PC-3 (cell line): ENCODE measurements around the gene SERPINB13. TPM values are rescaled to one million over a fixed set of nuclear protein-coding genes. Genes with fewer than 3 reads are reported as not detected.

Experiments
- ATAC-seq: fragments of 200-7000 bp; cut with Tn5 transposase; 2 replicates; pipeline ENCODE4 v1.9.1; 2020; ENCODE audit warnings: mild to moderate bottlenecking, moderate library complexity
- BruUV-seq: library from RNA; stranded (reverse); fragments of 400-500 nt; replicated peaks from 2 replicates; lab custom pipeline; 2021; lab: Mats Ljungman, UMichigan
- CTCF ChIA-PET: fragments of 300-600 bp; sonication (Branson Sonifier 250); formaldehyde crosslinking; loops from one replicate; lab custom pipeline; 2022; ENCODE audit warnings: antibody characterized with exemption; lab: Charles Lee
- POLR2A ChIA-PET: fragments of 300-600 bp; sonication (Branson Sonifier 250); formaldehyde crosslinking; loops from one replicate; lab custom pipeline; 2022; ENCODE audit warnings: antibody characterized with exemption; ENCODE audit not compliant: unreplicated experiment; lab: Charles Lee
- DNase-seq: peaks from one replicate; pipeline ENCODE4 v3.0.0-alpha.2; 2015
- H2AFZ ChIP-seq: fragments of 300-600 bp; sonication (generic); 2 replicates; pipeline ENCODE4 v1.6.0; 2016; ENCODE audit warnings: antibody characterized with exemption, low read length
- H3F3A ChIP-seq: fragments of 300-600 bp; sonication (generic); one replicate; pipeline ENCODE4 v1.6.0; 2017; ENCODE audit warnings: antibody characterized with exemption, low read length, control low read depth, mild to moderate bottlenecking; ENCODE audit not compliant: unreplicated experiment
- H3K27ac ChIP-seq: fragments of 300-600 bp; sonication (generic); 2 replicates; pipeline ENCODE4 v1.5.1; 2016; ENCODE audit warnings: mild to moderate bottlenecking, low read length
- H3K27me3 ChIP-seq: fragments of 300-600 bp; sonication (generic); 2 replicates; pipeline ENCODE4 v1.6.1; 2016; ENCODE audit warnings: low read length, mixed read lengths
- H3K36me3 ChIP-seq: fragments of 300-600 bp; sonication (generic); 2 replicates; pipeline ENCODE4 v1.6.1; 2016; ENCODE audit warnings: low read depth, mixed run types, low read length, mixed read lengths
- H3K4me1 ChIP-seq: fragments of 300-600 bp; sonication (generic); 2 replicates; pipeline ENCODE4 v1.5.1; 2016; ENCODE audit warnings: low read length; ENCODE audit not compliant: insufficient read depth
- H3K4me2 ChIP-seq: fragments of 300-600 bp; sonication (generic); 2 replicates; pipeline ENCODE4 v1.6.0; 2016; ENCODE audit warnings: low read length
- H3K4me3 ChIP-seq: fragments of 300-600 bp; sonication (generic); 2 replicates; pipeline ENCODE4 v1.5.1; 2016; ENCODE audit warnings: mild to moderate bottlenecking, low read length, mixed read lengths
- H3K79me2 ChIP-seq: fragments of 300-600 bp; sonication (generic); 2 replicates; pipeline ENCODE4 v1.6.1; 2017; ENCODE audit warnings: low read length, mixed read lengths
- H3K9ac ChIP-seq: fragments of 300-600 bp; sonication (generic); 2 replicates; pipeline ENCODE4 v1.6.0; 2016; ENCODE audit warnings: mild to moderate bottlenecking, low read length
- H3K9me2 ChIP-seq: fragments of 300-600 bp; sonication (generic); replicated peaks from 2 replicates; pipeline ENCODE4 v1.6.1; 2016; ENCODE audit warnings: mixed run types, low read length, mixed read lengths
- H3K9me3 ChIP-seq: fragments of 300-600 bp; sonication (generic); 2 replicates; pipeline ENCODE4 v1.6.1; 2016; ENCODE audit warnings: low read length, mixed read lengths
- H4K20me1 ChIP-seq: fragments of 300-600 bp; sonication (generic); 2 replicates; pipeline ENCODE4 v1.6.1; 2016; ENCODE audit warnings: low read length, mixed read lengths
- EZH2 ChIP-seq: fragments of 300-600 bp; sonication (generic); IDR thresholded peaks from one replicate; pipeline ENCODE4 v1.6.1; 2017; ENCODE audit warnings: antibody characterized with exemption, mild to moderate bottlenecking, low read length; ENCODE audit not compliant: unreplicated experiment
- EZH2phosphoT487 ChIP-seq: fragments of 300-600 bp; sonication (generic); IDR thresholded peaks from 2 replicates; pipeline ENCODE4 v1.6.1; 2018; ENCODE audit warnings: mild to moderate bottlenecking, antibody characterized with exemption, low read length, borderline replicate concordance
- intact Hi-C: fragments of 100-400 bp; cut with micrococcal nuclease; formaldehyde crosslinking; loops from 2 replicates; pipeline ENCODE4 v1.9.0; 2023
- total RNA-seq: library from RNA; depleted of rRNA; stranded (reverse); fragments of >200 nt; gene quantifications from 2 replicates; pipeline ENCODE4 v1.2.3, GENCODE V29; 2014
- TF ChIP-seq, protein P1 (sequence below): fragments of 300-600 bp; sonication (generic); conservative IDR thresholded peaks from 2 replicates; pipeline ENCODE4 v1.5.1; 2017; ENCODE audit warnings: antibody characterized with exemption, low read depth, mild to moderate bottlenecking, low read length

The SERPINB13 gene
- total RNA-seq, 1 experiment from 2014 or later: not detected

DNA sequence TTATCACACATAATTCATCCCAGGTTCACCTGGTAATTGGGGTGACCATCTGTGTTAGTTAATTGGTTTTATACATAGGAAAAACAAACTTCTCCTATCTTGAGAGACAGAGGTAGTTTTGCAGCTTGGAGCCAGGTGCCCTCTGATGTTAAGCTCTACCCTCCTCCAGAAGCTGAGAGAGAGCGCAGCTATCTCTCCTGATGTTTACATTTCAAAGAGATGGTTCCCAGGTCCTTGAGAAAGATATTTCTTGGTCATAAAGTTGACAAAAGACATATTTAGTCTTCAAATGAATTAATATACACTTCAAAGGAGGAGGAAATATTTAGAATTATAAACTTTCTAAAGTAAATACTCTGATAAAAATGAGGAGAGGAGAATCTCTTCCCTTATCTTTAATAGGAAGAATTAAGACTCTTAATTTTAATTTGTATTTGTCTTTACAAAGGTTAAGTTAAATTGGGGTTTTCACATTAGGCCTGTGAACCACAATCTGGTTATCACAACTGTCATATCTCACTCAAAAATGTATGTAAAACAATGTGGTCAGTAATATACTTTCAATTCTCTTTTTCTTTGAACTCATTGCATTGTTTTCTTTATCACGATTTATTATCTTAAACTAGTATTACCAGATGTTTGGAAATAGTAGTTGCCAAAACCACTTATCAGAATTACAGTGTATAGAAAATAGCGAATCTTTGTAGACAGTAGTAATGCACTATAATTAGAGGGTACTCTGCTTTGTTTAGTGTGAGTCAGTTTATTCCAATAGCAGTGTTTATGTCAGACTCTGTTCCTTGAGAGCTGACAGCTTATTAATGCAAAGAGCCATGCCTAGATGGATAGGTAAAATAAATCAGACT, 30.1 kb downstream of the SERPINB13 start:
- intact Hi-C loops: no loop called here
- Histone ChIP-seq H3F3A (no peaks in the 10 kb centered on the region), H3K4me3 (no peak overlapping the region), H3K9ac (no peak overlapping the region), H2AFZ (no peak overlapping the region), H3K4me2 (no peak overlapping the region), H3K27me3 (no peaks in the 10 kb centered on the region), H4K20me1 (no peaks in the 10 kb centered on the region), H3K4me1 (no peaks in the 10 kb centered on the region), H3K9me2 (no peaks in the 10 kb centered on the region), H3K27ac (no peak overlapping the region), H3K9me3 (no peaks in the 10 kb centered on the region), H3K36me3 (no peaks in the 10 kb centered on the region), H3K79me2 (no peaks in the 10 kb centered on the region)
- DNase-seq (no peak), ATAC-seq (no peak)
- TF ChIP-seq EZH2phosphoT487 (no peak), EZH2 (no peak)
- TF ChIP-seq, protein P1, sequence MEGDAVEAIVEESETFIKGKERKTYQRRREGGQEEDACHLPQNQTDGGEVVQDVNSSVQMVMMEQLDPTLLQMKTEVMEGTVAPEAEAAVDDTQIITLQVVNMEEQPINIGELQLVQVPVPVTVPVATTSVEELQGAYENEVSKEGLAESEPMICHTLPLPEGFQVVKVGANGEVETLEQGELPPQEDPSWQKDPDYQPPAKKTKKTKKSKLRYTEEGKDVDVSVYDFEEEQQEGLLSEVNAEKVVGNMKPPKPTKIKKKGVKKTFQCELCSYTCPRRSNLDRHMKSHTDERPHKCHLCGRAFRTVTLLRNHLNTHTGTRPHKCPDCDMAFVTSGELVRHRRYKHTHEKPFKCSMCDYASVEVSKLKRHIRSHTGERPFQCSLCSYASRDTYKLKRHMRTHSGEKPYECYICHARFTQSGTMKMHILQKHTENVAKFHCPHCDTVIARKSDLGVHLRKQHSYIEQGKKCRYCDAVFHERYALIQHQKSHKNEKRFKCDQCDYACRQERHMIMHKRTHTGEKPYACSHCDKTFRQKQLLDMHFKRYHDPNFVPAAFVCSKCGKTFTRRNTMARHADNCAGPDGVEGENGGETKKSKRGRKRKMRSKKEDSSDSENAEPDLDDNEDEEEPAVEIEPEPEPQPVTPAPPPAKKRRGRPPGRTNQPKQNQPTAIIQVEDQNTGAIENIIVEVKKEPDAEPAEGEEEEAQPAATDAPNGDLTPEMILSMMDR: no peak
- no TSS peak for BruUV-seq
- ChIA-PET CTCF (no interaction called here), POLR2A (no interaction called here)

DNA sequence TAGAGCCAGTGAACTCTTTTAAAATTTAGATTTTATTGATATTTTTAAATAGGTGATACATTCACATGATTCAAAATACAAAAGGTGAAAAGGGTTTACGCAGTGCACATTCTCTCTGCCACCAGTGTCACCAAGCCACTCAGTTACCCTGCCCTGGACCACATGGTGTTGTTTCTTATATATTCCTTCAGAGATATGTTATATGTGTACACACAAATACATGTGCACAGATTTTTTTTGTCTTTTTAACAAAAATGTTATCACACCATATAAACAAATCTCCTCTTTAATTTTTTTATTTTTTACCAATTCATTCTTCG, 30.7 kb downstream of the SERPINB13 start:
- H3K4me3 ChIP-seq: no peak overlapping the region
- ATAC-seq (no peak), DNase-seq (no peak)
- BruUV-seq: no TSS peak
- no peaks in the 10 kb centered on the region for H3K9me2 ChIP-seq
- TF ChIP-seq EZH2phosphoT487 (no peak), EZH2 (no peak)
- TF ChIP-seq, protein P1: no peak
- H3K9ac ChIP-seq: no peak overlapping the region
- no peak overlapping the region for H3K27ac ChIP-seq
- no peaks in the 10 kb centered on the region for H3K4me1 ChIP-seq
- H3K4me2 ChIP-seq: no peak overlapping the region
- H2AFZ ChIP-seq: no peak overlapping the region
- no peaks in the 10 kb centered on the region for H3K36me3 ChIP-seq
- H3K27me3 ChIP-seq: no peaks in the 10 kb centered on the region
- no peaks in the 10 kb centered on the region for H4K20me1 ChIP-seq
- no peaks in the 10 kb centered on the region for H3F3A ChIP-seq
- ChIA-PET CTCF (no interaction called here), POLR2A (no interaction called here)
- intact Hi-C loops: no loop called here
- H3K79me2 ChIP-seq: no peaks in the 10 kb centered on the region
- no peaks in the 10 kb centered on the region for H3K9me3 ChIP-seq

DNA sequence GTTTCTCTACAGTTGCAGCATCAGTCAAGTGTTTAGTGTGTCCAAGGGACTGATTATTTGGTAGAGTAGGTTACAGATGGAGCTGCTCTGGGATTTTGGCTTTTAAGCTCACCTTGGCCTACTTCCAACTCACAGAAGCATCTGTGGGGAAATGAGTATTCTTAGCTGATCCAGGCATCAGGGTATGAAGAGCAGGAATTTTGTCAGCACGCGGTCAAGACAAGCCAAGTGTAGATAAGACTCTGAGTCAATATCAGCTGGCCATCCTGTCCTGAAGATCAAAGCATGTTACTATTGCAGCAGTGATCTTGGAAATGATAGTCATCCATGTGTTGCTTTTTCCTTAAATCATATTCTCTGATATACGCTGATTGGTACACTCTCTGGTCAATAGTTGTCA, 32.5 kb downstream of the SERPINB13 start:
- peaks cover 6% of the 10 kb centered on the region; the same call in 1 of the 2 replicates for H3K9me3 ChIP-seq
- no TSS peak for BruUV-seq
- TF ChIP-seq EZH2phosphoT487 (no peak), EZH2 (no peak)
- TF ChIP-seq, protein P1: no peak

More for the DNA sequence above, 32.5 kb downstream of the SERPINB13 start:
- H3K79me2 ChIP-seq: no peaks in the 10 kb centered on the region
- no peak overlapping the region for H3K4me2 ChIP-seq
- no peaks in the 10 kb centered on the region for H4K20me1 ChIP-seq
- no peak overlapping the region for H3K9ac ChIP-seq
- H3K36me3 ChIP-seq: 0 out of 2 replicates have a peak, but pooled peaks cover 2% of the 10 kb centered on the region
- no peaks in the 10 kb centered on the region for H3K4me1 ChIP-seq
- ChIA-PET CTCF (no interaction called here), POLR2A (no interaction called here)
- no peak overlapping the region for H3K27ac ChIP-seq
- ATAC-seq: no peak
- no peak overlapping the region for H3K4me3 ChIP-seq
- DNase-seq: no peak
- no peaks in the 10 kb centered on the region for H3F3A ChIP-seq
- H3K9me2 ChIP-seq: no peaks in the 10 kb centered on the region
- no peaks in the 10 kb centered on the region for H3K27me3 ChIP-seq
- intact Hi-C loops: no loop called here
- no peak overlapping the region for H2AFZ ChIP-seq
